ENCODE results near the gene INPP4B. TPM values are rescaled to one million over a fixed set of nuclear protein-coding genes. Genes with fewer than 3 reads are reported as not detected.

Gene INPP4B
- total and polyA plus RNA-seq, 9 donors = 1.7 to 14.7 (median 10.7) TPM

DNA sequence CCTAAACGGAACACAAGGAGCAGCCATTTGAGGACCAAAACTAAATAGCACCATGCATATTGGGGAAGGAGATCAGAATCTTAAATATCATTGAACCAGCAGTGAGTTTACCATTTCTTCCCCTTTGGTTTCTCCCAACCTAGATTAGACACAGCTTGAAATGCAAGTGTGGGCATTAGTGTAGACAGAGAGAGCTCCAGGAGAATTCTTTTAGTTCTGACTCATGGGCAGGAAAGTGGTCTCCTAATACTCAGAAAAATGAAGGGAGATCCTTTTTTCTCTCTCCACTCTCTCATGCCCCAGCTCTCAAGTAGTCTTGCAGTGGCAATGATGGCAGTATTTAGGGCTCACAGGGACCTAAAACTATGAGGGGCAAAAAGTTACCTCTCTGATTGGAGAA lies 567.9 kb downstream of the INPP4B start:
- WGBS, 3 donors = 96 to 100% (median 97%) methylated on average over 1 of the region's 1 CpG
- TF ChIP-seq EP300 (IDR thresholded peaks at IDR 0.05) (no peak), POLR2A (IDR thresholded peaks at IDR 0.05) (no peak)
- TF ChIP-seq, protein P1, sequence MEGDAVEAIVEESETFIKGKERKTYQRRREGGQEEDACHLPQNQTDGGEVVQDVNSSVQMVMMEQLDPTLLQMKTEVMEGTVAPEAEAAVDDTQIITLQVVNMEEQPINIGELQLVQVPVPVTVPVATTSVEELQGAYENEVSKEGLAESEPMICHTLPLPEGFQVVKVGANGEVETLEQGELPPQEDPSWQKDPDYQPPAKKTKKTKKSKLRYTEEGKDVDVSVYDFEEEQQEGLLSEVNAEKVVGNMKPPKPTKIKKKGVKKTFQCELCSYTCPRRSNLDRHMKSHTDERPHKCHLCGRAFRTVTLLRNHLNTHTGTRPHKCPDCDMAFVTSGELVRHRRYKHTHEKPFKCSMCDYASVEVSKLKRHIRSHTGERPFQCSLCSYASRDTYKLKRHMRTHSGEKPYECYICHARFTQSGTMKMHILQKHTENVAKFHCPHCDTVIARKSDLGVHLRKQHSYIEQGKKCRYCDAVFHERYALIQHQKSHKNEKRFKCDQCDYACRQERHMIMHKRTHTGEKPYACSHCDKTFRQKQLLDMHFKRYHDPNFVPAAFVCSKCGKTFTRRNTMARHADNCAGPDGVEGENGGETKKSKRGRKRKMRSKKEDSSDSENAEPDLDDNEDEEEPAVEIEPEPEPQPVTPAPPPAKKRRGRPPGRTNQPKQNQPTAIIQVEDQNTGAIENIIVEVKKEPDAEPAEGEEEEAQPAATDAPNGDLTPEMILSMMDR (IDR thresholded peaks at IDR 0.05) = no peak
- Histone ChIP-seq H3K36me3 (no peaks in the 10 kb centered on the region), H3K9me3 (no peaks in the 10 kb centered on the region), H3K27me3 (no peaks in the 10 kb centered on the region), H3K4me3 (no peak overlapping the region), H3K27ac (no peak overlapping the region), H3K4me1 (ENCODE audit: insufficient read depth) (no peaks in the 10 kb centered on the region)
- intact Hi-C loops (cut with DNase I) = no loop called here
- DNase-seq = no peak

DNA sequence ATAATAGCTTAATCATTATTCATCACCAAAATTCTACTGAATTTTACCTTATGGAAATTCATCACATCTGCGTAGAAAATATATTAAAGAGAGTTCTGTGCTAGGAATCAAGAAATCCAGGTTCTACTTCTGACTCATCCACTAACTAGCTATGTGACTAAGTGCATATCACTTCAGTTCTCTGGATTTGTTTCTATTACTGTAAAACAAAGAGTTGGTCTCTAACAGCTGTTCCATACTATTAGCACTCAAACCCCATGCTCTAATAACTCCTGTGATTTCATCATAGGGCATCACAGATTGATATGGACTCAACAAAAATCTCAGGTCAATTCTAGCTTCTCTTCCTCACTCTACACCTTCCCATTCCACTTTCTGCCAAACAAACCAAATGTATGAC lies 572.0 kb downstream of the INPP4B start:
- H3K4me3 ChIP-seq = no peak overlapping the region
- TF ChIP-seq, protein P1 (IDR thresholded peaks at IDR 0.05) = no peak
- TF ChIP-seq EP300 (IDR thresholded peaks at IDR 0.05) (no peak), POLR2A (IDR thresholded peaks at IDR 0.05) (no peak)
- no peak overlapping the region for H3K27ac ChIP-seq
- intact Hi-C loops (cut with DNase I) = no loop called here
- no peaks in the 10 kb centered on the region for H3K27me3 ChIP-seq
- no peaks in the 10 kb centered on the region for H3K36me3 ChIP-seq
- no peaks in the 10 kb centered on the region for H3K9me3 ChIP-seq
- WGBS, 3 donors = 95 to 100% (median 96%) methylated on average over 1 of the region's 1 CpG
- DNase-seq = no peak
- H3K4me1 ChIP-seq (ENCODE audit: insufficient read depth) = no peaks in the 10 kb centered on the region

DNA sequence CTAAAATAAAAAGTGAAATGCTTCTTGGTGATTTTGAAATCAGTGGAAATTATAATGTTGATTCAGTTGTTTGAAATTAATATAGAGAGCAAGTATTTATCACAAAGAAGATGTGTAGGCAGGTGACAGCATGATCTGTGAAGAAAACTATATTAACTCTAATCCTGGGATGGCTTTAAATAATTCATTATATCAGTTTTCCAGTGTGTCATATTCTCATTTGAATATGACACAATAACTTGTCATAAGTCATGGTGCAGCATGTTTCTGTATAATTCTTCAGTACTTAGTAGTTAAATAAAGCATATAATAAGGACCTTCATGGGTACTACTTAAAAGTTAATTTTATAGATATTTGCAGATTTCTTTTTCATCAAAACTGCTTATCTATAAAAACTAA lies 573.6 kb downstream of the INPP4B start:
- Histone ChIP-seq H3K27me3 (no peaks in the 10 kb centered on the region), H3K9me3 (no peaks in the 10 kb centered on the region), H3K4me3 (no peak overlapping the region), H3K36me3 (no peaks in the 10 kb centered on the region), H3K27ac (no peak overlapping the region), H3K4me1 (ENCODE audit: insufficient read depth) (no peaks in the 10 kb centered on the region)
- no peak for DNase-seq
- TF ChIP-seq EP300 (IDR thresholded peaks at IDR 0.05) = no peak
- TF ChIP-seq POLR2A (IDR thresholded peaks at IDR 0.05) = no peak
- TF ChIP-seq, protein P1 (IDR thresholded peaks at IDR 0.05) = no peak
- intact Hi-C loops (cut with DNase I) = no loop called here

DNA sequence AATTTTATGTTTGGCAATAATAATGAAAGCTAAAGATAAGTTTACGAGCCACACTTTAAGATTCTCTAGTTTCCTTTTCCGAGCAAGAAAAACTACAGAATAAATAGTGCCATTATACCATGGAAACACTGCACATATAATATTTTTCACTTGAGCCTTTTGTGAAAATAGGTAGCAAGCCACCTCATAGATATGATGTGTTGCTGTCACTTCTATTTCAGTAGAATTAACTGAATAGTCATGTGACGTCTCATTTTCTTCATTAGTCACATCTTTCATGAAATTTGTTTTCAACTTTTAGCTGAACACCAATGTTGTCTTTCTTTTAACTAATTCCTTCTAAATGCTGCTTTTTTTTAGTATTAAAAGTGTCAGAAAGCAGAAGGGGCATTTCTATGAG lies 574.3 kb downstream of the INPP4B start:
- Histone ChIP-seq H3K4me3 (no peak overlapping the region), H3K36me3 (no peaks in the 10 kb centered on the region), H3K27ac (no peak overlapping the region), H3K9me3 (no peaks in the 10 kb centered on the region), H3K4me1 (ENCODE audit: insufficient read depth) (no peaks in the 10 kb centered on the region), H3K27me3 (no peaks in the 10 kb centered on the region)
- intact Hi-C loops (cut with DNase I) = no loop called here
- no peak for DNase-seq
- TF ChIP-seq POLR2A (IDR thresholded peaks at IDR 0.05) (no peak), EP300 (IDR thresholded peaks at IDR 0.05) (no peak)
- TF ChIP-seq, protein P1 (IDR thresholded peaks at IDR 0.05) = no peak
- 36 to 49% (median 46%) methylated on average over 3 of the region's 3 CpGs for WGBS, 3 donors

DNA sequence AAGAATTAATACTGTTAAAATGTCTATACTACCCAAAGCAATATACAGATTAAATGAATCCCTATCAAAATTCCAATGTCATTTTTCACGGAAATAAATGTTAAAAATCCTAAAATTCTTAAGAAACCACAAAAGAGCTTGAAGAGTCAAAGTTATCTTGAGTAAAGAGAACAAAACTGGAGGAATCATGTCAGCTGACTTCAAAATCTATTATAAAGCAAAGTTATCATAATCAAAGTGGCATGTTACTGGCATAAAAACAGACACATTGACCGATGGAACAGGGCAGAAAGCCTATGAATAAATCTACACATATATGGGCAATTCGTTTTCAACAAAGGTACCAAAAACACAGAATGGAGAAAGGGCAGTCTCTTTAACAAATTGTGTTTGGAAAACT lies 579.0 kb downstream of the INPP4B start:
- no peak overlapping the region for H3K27ac ChIP-seq
- intact Hi-C loops (cut with DNase I) = no loop called here
- H3K36me3 ChIP-seq = no peaks in the 10 kb centered on the region
- H3K4me1 ChIP-seq (ENCODE audit: insufficient read depth) = peaks cover 2% of the 10 kb centered on the region
- DNase-seq = no peak
- no peak for TF ChIP-seq POLR2A (IDR thresholded peaks at IDR 0.05)
- no peak for TF ChIP-seq EP300 (IDR thresholded peaks at IDR 0.05)
- no peak overlapping the region for H3K4me3 ChIP-seq
- H3K9me3 ChIP-seq = no peaks in the 10 kb centered on the region
- 59 to 78% (median 64%) methylated on average over 3 of the region's 3 CpGs for WGBS, 3 donors
- H3K27me3 ChIP-seq = no peaks in the 10 kb centered on the region

Measured in ovary (tissue), 9 donors.